ENCODE data around the gene MATN3. TPM values are rescaled to one million over a fixed set of nuclear protein-coding genes. Genes with fewer than 3 reads are reported as not detected.

Gene MATN3
- total and polyA plus RNA-seq, 2 experiments from 2014 or later, result 2.3 to 6.8 TPM

GRCh38 chr2:20008703-20009102, 3.8 kb downstream of the MATN3 start:
- DNase-seq (ENCODE audit: low spot score), result peak; percentile 15
- TF ChIP-seq EZH2phosphoT487 (IDR thresholded peaks at IDR 0.05; ENCODE audit: low read depth, severe bottlenecking, unreplicated experiment), result no peak

GRCh38 chr2:20005891-20006470, 6.5 kb downstream of the MATN3 start:
- WGBS (ENCODE audit: low lambda C conversion rate, missing lambda C conversion rate), result 88% methylated on average over 17 of the region's 17 CpGs
- H3K27ac ChIP-seq, result no peak overlapping the region
- no peak overlapping the region for H3K4me3 ChIP-seq
- H3K4me1 ChIP-seq (ENCODE audit: insufficient read depth), result no peaks in the 10 kb centered on the region
- H4K20me1 ChIP-seq (ENCODE audit: insufficient read depth, poor library complexity, severe bottlenecking), result no peaks in the 10 kb centered on the region
- H3K36me3 ChIP-seq (replicated peaks; ENCODE audit: insufficient read depth, low read depth), result no peaks in the 10 kb centered on the region
- no peak overlapping the region for H3K4me2 ChIP-seq
- H3K79me2 ChIP-seq, result no peaks in the 10 kb centered on the region
- DNase-seq (ENCODE audit: low spot score), result no peak
- H3K27me3 ChIP-seq, result peaks cover 8% of the 10 kb centered on the region
- no peaks in the 10 kb centered on the region for H3K9me2 ChIP-seq (replicated peaks; ENCODE audit: insufficient read depth)
- TF ChIP-seq CTCF (IDR thresholded peaks at IDR 0.05; ENCODE audit: poor library complexity) (no peak), EZH2 (IDR thresholded peaks at IDR 0.05; ENCODE audit: borderline replicate concordance) (no peak), EZH2phosphoT487 (IDR thresholded peaks at IDR 0.05; ENCODE audit: low read depth, severe bottlenecking, unreplicated experiment) (no peak)
- no peak overlapping the region for H2AFZ ChIP-seq
- H3K9me3 ChIP-seq (ENCODE audit: low read depth), result no peaks in the 10 kb centered on the region

More at GRCh38 chr2:20008703-20009102, 3.8 kb downstream of the MATN3 start:
- Histone ChIP-seq H4K20me1 (ENCODE audit: insufficient read depth, poor library complexity, severe bottlenecking) (no peaks in the 10 kb centered on the region), H3K79me2 (no peaks in the 10 kb centered on the region), H3K27me3 (peaks cover 17% of the 10 kb centered on the region), H3K4me2 (no peak overlapping the region), H3K27ac (no peak overlapping the region), H3K36me3 (replicated peaks; ENCODE audit: insufficient read depth, low read depth) (no peaks in the 10 kb centered on the region), H3K9me2 (replicated peaks; ENCODE audit: insufficient read depth) (no peaks in the 10 kb centered on the region), H2AFZ (no peak overlapping the region), H3K4me3 (no peak overlapping the region), H3K9me3 (ENCODE audit: low read depth) (no peaks in the 10 kb centered on the region), H3K4me1 (ENCODE audit: insufficient read depth) (peaks cover 7% of the 10 kb centered on the region)
- 67% methylated on average over 5 of the region's 5 CpGs for WGBS (ENCODE audit: low lambda C conversion rate, missing lambda C conversion rate)

- no peaks in the 10 kb centered on the region for H3K36me3 ChIP-seq (replicated peaks; ENCODE audit: insufficient read depth, low read depth)
- no peaks in the 10 kb centered on the region for H3K79me2 ChIP-seq
- H3K4me2 ChIP-seq, result no peak overlapping the region
- H2AFZ ChIP-seq, result no peak overlapping the region
- DNase-seq (ENCODE audit: low spot score), result no peak
- 77% methylated on average over 10 of the region's 10 CpGs for WGBS (ENCODE audit: low lambda C conversion rate, missing lambda C conversion rate)
- H3K4me3 ChIP-seq, result no peak overlapping the region
- H3K9me3 ChIP-seq (ENCODE audit: low read depth), result no peaks in the 10 kb centered on the region
- no peak overlapping the region for H3K27ac ChIP-seq
- H4K20me1 ChIP-seq (ENCODE audit: insufficient read depth, poor library complexity, severe bottlenecking), result no peaks in the 10 kb centered on the region
- H3K9me2 ChIP-seq (replicated peaks; ENCODE audit: insufficient read depth), result no peaks in the 10 kb centered on the region
- H3K4me1 ChIP-seq (ENCODE audit: insufficient read depth), result no peaks in the 10 kb centered on the region
- H3K27me3 ChIP-seq, result peaks cover under 1% of the 10 kb centered on the region
- no peak for TF ChIP-seq CTCF (IDR thresholded peaks at IDR 0.05; ENCODE audit: poor library complexity)
- TF ChIP-seq EZH2phosphoT487 (IDR thresholded peaks at IDR 0.05; ENCODE audit: low read depth, severe bottlenecking, unreplicated experiment), result no peak
- no peak for TF ChIP-seq EZH2 (IDR thresholded peaks at IDR 0.05; ENCODE audit: borderline replicate concordance)
Measured at GRCh38 chr2:20005067-20005627, 7.3 kb downstream of the MATN3 start.

- Histone ChIP-seq H3K36me3 (replicated peaks; ENCODE audit: insufficient read depth, low read depth) (no peaks in the 10 kb centered on the region), H3K4me3 (no peak overlapping the region), H3K4me1 (ENCODE audit: insufficient read depth) (no peaks in the 10 kb centered on the region), H3K9me2 (replicated peaks; ENCODE audit: insufficient read depth) (no peaks in the 10 kb centered on the region), H2AFZ (no peak overlapping the region), H3K9me3 (ENCODE audit: low read depth) (no peaks in the 10 kb centered on the region), H3K27ac (no peak overlapping the region), H3K79me2 (no peaks in the 10 kb centered on the region), H4K20me1 (ENCODE audit: insufficient read depth, poor library complexity, severe bottlenecking) (no peaks in the 10 kb centered on the region), H3K27me3 (no peaks in the 10 kb centered on the region), H3K4me2 (no peak overlapping the region)
- TF ChIP-seq EZH2 (IDR thresholded peaks at IDR 0.05; ENCODE audit: borderline replicate concordance), result no peak
- no peak for TF ChIP-seq CTCF (IDR thresholded peaks at IDR 0.05; ENCODE audit: poor library complexity)
- no peak for TF ChIP-seq EZH2phosphoT487 (IDR thresholded peaks at IDR 0.05; ENCODE audit: low read depth, severe bottlenecking, unreplicated experiment)
- WGBS (ENCODE audit: low lambda C conversion rate, missing lambda C conversion rate), result 86% methylated on average over 2 of the region's 2 CpGs
- no peak for DNase-seq (ENCODE audit: low spot score)
Measured at GRCh38 chr2:20001361-20001863, 11.1 kb downstream of the MATN3 start.

All from hepatocyte (in vitro differentiated cells).